ENCODE measurements around the gene PHC2. TPM values are rescaled to one million over a fixed set of nuclear protein-coding genes. Genes with fewer than 3 reads are reported as not detected.

PHC2 gene
- total RNA-seq, 2 donors from 2014 or later: 98.3 to 127 TPM

- DNase-seq (ENCODE audit: low spot score): no peak
- intact Hi-C loops (cut with DNase I): no loop called here
These were observed 32.9 kb downstream of the PHC2 start for GRCh38 chr1:33397994-33398393.

DNA sequence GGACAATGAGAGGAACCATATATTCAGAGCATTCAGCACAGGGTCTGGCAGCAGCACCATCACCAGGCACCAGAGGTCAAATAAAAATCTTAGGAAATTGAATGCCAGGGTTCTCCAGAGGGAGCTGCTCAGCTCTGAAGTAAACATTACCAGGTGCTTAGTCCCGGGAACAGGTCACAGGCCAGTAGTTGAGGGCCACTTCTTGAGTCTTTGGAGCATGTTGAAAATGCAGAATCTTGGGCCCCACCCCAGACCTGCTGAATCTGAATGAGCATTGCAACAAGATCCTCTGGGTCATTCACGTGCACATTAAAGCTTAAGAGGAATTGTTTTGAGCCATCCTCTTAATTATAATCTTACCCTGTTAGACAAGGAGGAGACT, 33.8 kb downstream of the PHC2 start:
- intact Hi-C loops (cut with DNase I): no loop called here
- no peak for DNase-seq (ENCODE audit: low spot score)

GRCh38 chr1:33396188-33397124, 34.4 kb downstream of the PHC2 start:
- no peak for DNase-seq (ENCODE audit: low spot score)
- intact Hi-C loops (cut with DNase I): no loop called here

DNA sequence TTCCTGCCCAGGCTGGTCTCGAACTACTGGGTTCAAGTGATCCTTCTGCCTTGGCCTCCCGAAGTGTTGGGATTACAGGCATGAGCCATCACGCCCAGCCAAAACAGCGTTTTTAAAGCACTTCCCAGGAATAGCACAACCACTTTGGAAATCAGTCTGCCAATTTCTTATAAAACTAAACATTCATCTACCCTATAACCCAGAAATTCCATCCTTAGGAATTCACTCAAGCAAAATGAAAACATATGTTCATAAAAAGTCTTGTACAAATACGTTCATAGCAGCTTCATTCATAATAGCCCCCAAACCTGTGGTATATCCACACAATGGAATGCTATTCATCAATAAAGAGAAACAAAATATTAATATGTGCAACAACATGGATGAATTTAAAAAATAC, 36.1 kb downstream of the PHC2 start:
- intact Hi-C loops (cut with DNase I): no loop called here
- DNase-seq (ENCODE audit: low spot score): no peak

DNA sequence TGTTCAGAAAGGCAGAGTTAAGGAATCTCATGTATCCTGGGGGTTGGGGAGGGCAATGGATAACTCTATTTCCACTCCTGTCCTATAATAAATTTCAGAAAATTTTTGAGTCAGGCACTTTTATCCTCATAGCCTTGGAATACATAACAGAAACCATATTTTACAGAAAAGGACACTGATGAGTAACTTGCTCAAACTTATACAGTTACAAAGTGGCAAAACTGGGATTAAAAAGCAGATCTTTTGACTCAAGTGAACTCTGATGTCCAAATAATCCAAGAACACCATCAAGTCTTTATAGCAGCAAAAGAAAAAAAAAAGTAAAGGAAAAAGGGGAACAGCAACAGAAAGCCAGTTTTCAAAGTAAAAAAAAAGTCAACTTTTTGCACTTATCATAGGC, 36.9 kb downstream of the PHC2 start:
- intact Hi-C loops (cut with DNase I): no loop called here
- no peak for DNase-seq (ENCODE audit: low spot score)

- DNase-seq (ENCODE audit: low spot score): no peak
- intact Hi-C loops (cut with DNase I): no loop called here
These were observed 37.4 kb downstream of the PHC2 start for GRCh38 chr1:33393524-33393923.

DNA sequence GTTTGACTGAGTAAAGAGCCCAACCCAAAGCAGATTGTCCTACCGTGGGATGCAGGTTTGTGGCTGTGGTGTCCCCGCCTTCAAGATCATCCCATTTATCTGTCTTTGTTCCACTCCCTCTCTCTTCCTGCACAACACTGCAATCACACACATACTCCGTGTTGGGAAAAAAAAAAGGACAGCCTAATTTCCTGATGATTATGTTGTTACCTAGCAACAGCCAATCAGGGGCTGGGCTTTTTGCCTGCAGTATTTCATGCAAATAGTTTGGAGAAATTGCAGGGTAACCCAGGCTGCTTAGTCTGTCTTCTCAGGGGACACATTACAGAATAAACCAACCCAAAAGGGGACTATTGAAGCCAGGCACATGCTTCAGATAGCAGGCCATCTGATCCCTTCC, 38.3 kb downstream of the PHC2 start:
- intact Hi-C loops (cut with DNase I): loop anchor here in 1 of 2 donors (1.0 kb wide), 1 partner anchor 41 kb away; no protein-coding TSS in a partner anchor

GRCh38 chr1:33392206-33392605, 38.7 kb downstream of the PHC2 start:
- DNase-seq (ENCODE audit: low spot score): no peak
- intact Hi-C loops (cut with DNase I): loop anchor here in 1 of 2 donors (1.0 kb wide), 1 partner anchor 41 kb away; no protein-coding TSS in a partner anchor

More for the DNA sequence above, 38.3 kb downstream of the PHC2 start:
- no peak for DNase-seq (ENCODE audit: low spot score)

DNA sequence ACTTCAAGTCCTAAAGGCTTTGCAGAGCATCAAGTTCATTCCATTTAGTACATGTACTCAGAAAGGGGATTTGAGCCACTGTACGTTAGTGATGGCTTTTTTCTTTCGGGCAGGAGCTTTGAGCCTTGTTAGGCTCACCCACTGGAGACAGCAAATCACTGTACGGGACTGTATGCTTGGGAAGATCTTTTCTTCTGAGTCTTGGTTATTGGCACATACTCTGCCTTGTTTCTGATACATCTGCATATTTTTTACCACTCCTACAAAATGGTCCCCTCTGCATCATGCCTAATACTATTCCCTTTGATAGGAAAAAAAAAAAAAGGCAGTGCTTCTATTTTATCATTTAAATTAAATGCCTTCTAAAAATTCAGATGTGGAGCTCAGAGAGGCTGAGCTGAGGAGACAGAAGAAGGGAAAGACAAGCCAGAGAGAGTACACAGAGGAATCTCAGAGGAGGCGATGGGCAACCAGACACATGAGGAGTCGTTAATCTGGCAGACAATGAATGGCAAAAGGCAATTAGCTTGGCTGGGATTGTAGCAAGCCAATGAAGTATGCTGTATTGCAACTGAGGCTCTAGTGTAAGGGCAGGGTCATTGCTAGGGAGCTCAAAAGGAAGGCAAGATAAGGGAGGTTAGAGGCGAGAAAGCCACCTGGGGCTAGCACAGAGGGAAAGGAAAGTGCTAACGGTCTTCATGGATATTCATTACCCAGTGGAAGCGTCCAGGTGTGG, 39.4 kb downstream of the PHC2 start:
- no peak for DNase-seq (ENCODE audit: low spot score)
- intact Hi-C loops (cut with DNase I): loop anchor here in 1 of 2 donors (1.0 kb wide), 1 partner anchor 42 kb away; no protein-coding TSS in a partner anchor

- no peak for DNase-seq (ENCODE audit: low spot score)
- intact Hi-C loops (cut with DNase I): no loop called here
These were observed 40.4 kb downstream of the PHC2 start for GRCh38 chr1:33390542-33390941.

DNA sequence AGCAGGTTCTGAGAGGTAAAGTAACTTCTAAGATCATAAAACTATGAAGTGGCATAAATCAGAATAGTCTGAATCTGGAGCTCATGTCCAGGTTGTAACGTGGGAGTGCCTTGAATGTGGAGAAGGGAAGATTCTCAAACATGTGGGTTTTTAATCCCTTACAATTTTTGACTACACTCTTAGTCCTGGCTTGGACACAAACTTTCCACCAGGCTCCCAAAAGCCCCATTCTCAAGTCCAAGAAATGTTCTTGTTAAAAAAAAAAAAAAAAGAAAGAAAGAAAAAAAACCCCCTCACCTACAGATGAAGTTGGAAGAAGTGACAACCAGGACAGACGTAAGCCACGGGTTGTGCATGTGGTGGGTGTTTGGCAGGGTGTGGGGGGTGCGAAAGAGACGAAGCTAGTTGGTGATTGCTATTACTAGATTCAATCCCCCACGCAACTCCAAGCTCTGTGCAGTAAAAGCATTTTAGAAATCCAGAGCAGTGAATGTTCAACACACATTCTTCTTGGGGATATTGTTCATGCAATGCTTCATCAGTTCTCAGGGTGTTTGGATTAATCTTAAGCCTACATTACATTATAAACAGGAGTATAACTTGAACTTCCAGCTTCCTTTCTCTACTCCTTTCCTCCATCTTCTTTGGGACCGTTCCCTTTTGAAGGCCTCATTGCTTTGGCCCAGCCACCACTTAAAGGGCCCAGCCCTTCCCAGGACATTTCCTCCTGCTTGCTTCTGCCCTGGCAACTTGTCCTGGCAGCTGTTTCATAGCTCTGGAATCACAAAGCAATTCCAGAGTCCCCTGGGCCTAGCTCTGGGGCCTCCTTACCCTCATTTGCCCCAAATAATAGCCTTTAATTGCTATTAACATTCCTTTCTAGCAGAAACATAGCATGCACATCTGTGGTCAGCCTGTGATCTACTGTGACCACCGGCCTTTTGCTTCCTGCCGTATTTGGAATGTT, 41.8 kb downstream of the PHC2 start:
- no peak for DNase-seq (ENCODE audit: low spot score)
- intact Hi-C loops (cut with DNase I): no loop called here

DNA sequence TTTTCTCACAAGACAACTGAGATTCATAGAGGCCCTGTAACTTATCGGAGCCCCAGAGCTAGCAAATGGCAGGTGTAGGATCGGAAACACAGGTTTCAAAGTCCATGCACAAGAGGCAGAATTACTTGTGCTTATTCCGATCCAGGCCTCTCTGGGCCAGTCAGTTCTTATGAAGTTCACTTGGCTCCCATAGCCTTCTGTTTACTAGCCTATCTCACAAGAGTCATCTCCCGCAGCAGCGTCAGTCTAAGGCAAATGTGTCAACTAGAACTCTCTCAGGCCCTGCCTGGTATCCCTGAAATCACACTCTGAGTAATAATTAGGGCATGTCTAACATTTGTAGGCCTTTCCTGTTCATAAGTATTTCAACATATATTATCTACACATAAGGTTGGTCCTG, 43.3 kb downstream of the PHC2 start:
- intact Hi-C loops (cut with DNase I): loop anchor here in 1 of 2 donors (2.0 kb wide), 1 partner anchor 57 kb away; no protein-coding TSS in a partner anchor
- DNase-seq (ENCODE audit: low spot score): no peak

DNA sequence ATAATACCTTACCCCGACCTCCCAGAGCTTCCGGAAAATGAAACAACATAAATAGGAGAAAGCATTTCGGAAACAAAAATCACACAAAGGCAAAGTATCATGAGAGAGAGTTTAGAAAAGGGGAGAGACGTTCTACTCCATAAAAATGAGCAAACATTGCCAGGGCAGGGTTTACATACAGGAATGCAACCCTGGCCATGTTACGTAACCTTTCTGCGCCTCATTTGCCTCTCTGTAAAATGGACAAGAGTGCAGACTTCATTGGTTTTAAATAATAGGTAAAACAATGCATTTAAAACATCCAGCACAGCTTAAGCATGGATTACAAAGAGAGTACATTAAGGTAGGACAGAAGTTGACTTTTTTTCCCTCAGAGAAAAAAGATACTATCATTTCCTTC, 45.6 kb downstream of the PHC2 start:
- no peak for DNase-seq (ENCODE audit: low spot score)
- intact Hi-C loops (cut with DNase I): no loop called here

GRCh38 chr1:33384040-33384812, 46.7 kb downstream of the PHC2 start:
- intact Hi-C loops (cut with DNase I): no loop called here
- no peak for DNase-seq (ENCODE audit: low spot score)

- DNase-seq (ENCODE audit: low spot score): no peak
- intact Hi-C loops (cut with DNase I): no loop called here
These were observed 47.4 kb downstream of the PHC2 start for GRCh38 chr1:33383489-33383888.

DNA sequence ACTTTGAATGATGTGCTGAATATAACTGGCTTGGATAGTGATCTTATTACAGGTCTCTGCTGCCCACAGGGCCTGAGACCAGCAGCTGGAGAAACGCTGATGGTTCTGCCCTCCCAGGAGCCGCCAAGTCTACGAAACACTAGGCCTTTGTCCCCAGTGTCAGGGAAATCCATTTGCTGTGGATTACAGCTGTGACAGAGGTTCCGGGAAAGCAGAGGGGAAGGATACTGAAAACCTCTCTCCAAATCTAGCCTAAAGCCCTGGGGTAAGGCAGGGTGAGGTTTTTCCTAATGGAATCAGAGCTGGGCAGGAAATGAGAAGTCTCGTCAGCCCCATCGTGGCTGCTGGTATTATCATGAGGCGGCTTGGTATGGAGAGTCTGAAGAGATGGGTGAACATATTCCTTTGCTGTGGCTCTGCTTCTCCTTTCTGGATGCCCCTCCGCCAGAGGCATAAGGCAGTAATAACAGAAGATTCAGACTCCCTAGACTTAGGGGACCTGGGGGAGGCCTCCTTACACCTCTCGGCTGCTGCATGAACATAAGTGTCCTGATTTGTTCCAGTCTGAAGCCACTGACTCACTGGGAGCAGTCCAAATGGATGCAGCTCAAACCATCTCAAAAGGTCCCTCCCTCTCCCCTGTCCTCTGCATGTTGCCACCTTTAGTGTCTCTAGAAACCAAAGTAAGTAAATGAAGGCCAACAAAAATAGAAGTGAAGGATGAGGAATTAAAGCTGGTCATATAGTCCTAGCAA, 48.1 kb downstream of the PHC2 start:
- intact Hi-C loops (cut with DNase I): no loop called here
- DNase-seq (ENCODE audit: low spot score): no peak

DNA sequence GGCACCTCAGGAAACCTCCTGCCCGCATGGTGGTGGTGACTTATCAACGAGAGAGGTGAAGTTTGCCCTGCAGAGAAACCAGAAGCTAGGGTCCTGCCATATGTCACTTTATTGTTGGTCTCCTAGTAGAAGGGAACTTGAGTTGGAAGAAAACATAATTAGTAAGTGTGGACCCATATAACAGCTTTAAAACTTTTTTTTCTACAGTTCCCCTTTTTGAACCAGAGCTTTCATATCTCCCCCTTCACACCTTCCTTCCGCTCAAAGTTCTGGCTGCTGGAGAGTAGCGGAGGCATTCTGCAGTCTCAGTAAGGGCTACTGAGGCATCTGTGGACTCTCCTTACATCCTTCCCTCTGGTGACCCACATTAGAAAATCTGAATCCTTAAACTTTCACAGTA, 48.9 kb downstream of the PHC2 start:
- intact Hi-C loops (cut with DNase I): no loop called here

GRCh38 chr1:33380811-33381210, 50.1 kb downstream of the PHC2 start:
- no peak for DNase-seq (ENCODE audit: low spot score)
- intact Hi-C loops (cut with DNase I): no loop called here

More for the DNA sequence above, 48.9 kb downstream of the PHC2 start:
- no peak for DNase-seq (ENCODE audit: low spot score)

Measured in posterior vena cava (tissue), 2 donors.